ENCODE results near the gene MPV17.

DNA sequence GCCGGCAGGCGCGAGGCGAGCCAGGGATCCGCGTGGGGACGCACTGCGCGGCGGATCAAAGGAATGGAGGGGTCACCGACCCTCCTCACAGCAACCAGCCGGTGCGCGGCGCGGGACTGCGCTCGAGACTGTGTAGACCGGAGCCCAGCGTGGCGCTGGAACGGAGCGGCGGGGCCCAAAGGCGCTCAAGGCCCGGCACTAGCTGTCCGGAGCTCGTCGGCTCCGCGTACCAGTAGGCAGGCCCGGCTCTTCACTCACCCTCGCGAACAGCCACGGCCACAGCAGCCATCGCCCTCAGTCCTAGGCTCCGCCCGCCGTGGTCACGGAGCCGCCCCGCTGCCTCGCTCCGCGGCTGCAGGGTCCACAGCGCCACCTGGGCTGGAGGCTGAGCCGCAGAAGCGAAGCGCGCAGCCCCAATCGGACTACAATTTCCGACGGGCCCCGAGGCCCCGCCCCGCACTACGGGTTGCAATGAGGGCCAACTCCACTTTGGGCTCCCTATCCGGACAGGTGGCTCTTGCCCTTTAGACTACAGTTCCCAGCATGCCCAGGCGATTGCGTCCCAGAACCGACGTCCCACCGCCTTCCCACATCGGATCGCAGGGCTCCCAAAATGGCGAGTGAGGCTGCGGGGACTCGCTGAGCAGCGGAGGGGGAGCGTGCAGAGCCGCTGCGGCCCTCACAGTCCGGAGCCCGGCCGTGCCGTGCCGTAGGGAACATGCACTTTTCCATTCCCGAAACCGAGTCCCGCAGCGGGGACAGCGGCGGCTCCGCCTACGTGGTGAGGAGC lies 47.3 kb upstream of the MPV17 start, which contains the start of the genes EIF2B4 and SNX17:
- TF ChIP-seq, protein P1, sequence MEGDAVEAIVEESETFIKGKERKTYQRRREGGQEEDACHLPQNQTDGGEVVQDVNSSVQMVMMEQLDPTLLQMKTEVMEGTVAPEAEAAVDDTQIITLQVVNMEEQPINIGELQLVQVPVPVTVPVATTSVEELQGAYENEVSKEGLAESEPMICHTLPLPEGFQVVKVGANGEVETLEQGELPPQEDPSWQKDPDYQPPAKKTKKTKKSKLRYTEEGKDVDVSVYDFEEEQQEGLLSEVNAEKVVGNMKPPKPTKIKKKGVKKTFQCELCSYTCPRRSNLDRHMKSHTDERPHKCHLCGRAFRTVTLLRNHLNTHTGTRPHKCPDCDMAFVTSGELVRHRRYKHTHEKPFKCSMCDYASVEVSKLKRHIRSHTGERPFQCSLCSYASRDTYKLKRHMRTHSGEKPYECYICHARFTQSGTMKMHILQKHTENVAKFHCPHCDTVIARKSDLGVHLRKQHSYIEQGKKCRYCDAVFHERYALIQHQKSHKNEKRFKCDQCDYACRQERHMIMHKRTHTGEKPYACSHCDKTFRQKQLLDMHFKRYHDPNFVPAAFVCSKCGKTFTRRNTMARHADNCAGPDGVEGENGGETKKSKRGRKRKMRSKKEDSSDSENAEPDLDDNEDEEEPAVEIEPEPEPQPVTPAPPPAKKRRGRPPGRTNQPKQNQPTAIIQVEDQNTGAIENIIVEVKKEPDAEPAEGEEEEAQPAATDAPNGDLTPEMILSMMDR (IDR thresholded peaks at IDR 0.05): peak; percentile 54 to 96 (median 86)
- peak; percentile 78 to 92 (median 90) for TF ChIP-seq POLR2A (IDR thresholded peaks at IDR 0.05)

Measured in body of pancreas (tissue), 4 donors.